CD4-positive, alpha-beta T cell (primary cell): ENCODE measurements around the gene ANKDD1A. TPM values are rescaled to one million over a fixed set of nuclear protein-coding genes. Genes with fewer than 3 reads are reported as not detected.

ENCODE experiments used
- ATAC-seq: fragments of 200-7000 bp; cut with Tn5 transposase; one replicate; pipeline ENCODE4 v1.10.0; 2022; ENCODE audit warnings: mild to moderate bottlenecking; ENCODE audit not compliant: poor library complexity
- CTCF ChIA-PET: fragments of 350-600 bp; sonication (Branson Sonifier 250); formaldehyde crosslinking; loops from one replicate; lab custom pipeline; 2021; ENCODE audit warnings: antibody characterized with exemption, inconsistent platforms; lab: Charles Lee
- POLR2A ChIA-PET: fragments of 350-600 bp; sonication (Branson Sonifier 250); formaldehyde crosslinking; loops from one replicate; lab custom pipeline; 2021; ENCODE audit warnings: antibody characterized with exemption, inconsistent platforms; lab: Charles Lee
- DNase-seq, 14 experiments: peaks; one replicate each; pipeline ENCODE4 v3.0.0-alpha.2; 2013 to 2020; ENCODE audit warnings: mixed read lengths in 2 of 14
- H3K27ac ChIP-seq, 2 donors: one replicate each; pipeline versions ENCODE4 v1.5.1 to v1.7.0; 2013; ENCODE audit warnings: low read length in 2 of 2, low read depth in 1 of 2, mild to moderate bottlenecking in 1 of 2
- H3K27me3 ChIP-seq, 2 experiments: 1 replicate in 1 of 2; 2 replicates in 1 of 2; pipeline versions ENCODE4 v1.6.1 to v1.7.0; 2013; ENCODE audit warnings: low read length in 2 of 2, control low read depth in 1 of 2, mild to moderate bottlenecking in 1 of 2, moderate library complexity in 1 of 2; ENCODE audit not compliant: insufficient read depth in 2 of 2, control insufficient read depth in 1 of 2
- H3K36me3 ChIP-seq: one replicate; pipeline ENCODE4 v1.6.1; 2013; ENCODE audit warnings: low read length, control low read depth; ENCODE audit not compliant: insufficient read depth
- H3K4me1 ChIP-seq: one replicate; pipeline ENCODE4 v1.6.1; 2013; ENCODE audit warnings: low read length, control low read depth; ENCODE audit not compliant: insufficient read depth
- H3K4me3 ChIP-seq: one replicate; pipeline ENCODE4 v1.5.1; 2013; ENCODE audit warnings: mild to moderate bottlenecking, low read length, moderate library complexity
- H3K9me3 ChIP-seq, 2 experiments: 1 replicate in 1 of 2; 2 replicates in 1 of 2; pipeline versions ENCODE4 v1.6.1 to v1.7.0; 2013; ENCODE audit warnings: low read length in 2 of 2, mild to moderate bottlenecking in 2 of 2, control low read depth in 1 of 2, moderate library complexity in 1 of 2; ENCODE audit not compliant: control insufficient read depth in 1 of 2, insufficient read depth in 1 of 2
- H3K27ac Mint-ChIP-seq: one replicate; pipeline ENCODE4 v1.8.0; 2020; ENCODE audit warnings: mixed read lengths
- H3K27me3 Mint-ChIP-seq: one replicate; pipeline ENCODE4 v1.8.0; 2021; ENCODE audit warnings: mixed read lengths
- H3K36me3 Mint-ChIP-seq: one replicate; pipeline ENCODE4 v1.8.0; 2021; ENCODE audit warnings: low read depth, mixed read lengths
- H3K4me1 Mint-ChIP-seq: one replicate; pipeline ENCODE4 v1.8.0; 2021; ENCODE audit warnings: low read depth, mixed read lengths
- H3K4me3 Mint-ChIP-seq: one replicate; pipeline ENCODE4 v1.8.0; 2020; ENCODE audit warnings: mild to moderate bottlenecking, mixed read lengths
- H3K9me3 Mint-ChIP-seq: one replicate; pipeline ENCODE4 v1.8.0; 2020; ENCODE audit warnings: mixed read lengths
- intact Hi-C, 2 experiments: fragments of 100-400 bp; cut with DNase I in 1 of 2; cut with micrococcal nuclease in 1 of 2; formaldehyde crosslinking; loops; one replicate each; pipeline versions ENCODE4 v1.15.1 to v1.9.0; 2023 to 2025; cut with DNase I, micrococcal nuclease
- total RNA-seq, 174 experiments: library from RNA in 2 of 174; stranded (reverse) in 2 of 174; gene quantifications; one replicate each; pipeline ENCODE4 v1.2.3 and lab custom pipeline; 2021 to 2026
- TF ChIP-seq, protein P1 (sequence below): fragments of 200-600 bp; IDR thresholded peaks from one replicate; pipeline ENCODE4 v1.8.0; 2022; ENCODE audit warnings: antibody characterized with exemption, mild to moderate bottlenecking

The ANKDD1A gene
- total RNA-seq, 2 experiments from 2014 or later, result 0.95 to 1.9 TPM

DNA sequence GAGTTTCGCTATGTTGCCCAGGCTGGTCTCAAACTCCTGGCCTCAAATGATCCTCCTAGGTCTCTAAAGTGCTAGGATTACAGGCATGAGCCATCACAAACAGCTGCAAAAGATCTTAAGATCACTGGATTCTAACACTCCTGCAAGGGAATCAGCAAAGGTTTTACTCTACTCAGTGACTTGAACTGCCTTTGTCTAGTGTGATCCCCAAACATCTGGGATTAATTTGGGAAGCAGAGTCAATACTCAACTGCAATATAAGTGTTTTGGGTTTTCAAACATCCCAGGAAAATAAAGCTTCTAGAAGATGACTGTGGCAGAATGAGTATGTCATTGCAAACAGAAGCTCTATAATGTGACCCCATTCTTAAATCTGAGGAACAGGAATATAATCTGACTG lies 70.8 kb downstream of the ANKDD1A start:
- Histone ChIP-seq H3K4me1 (peaks cover 7% of the 10 kb centered on the region), H3K27ac (no peak overlapping the region), H3K27me3 (no peaks in the 10 kb centered on the region), H3K36me3 (peaks cover 41% of the 10 kb centered on the region), H3K9me3 (no peaks in the 10 kb centered on the region), H3K4me3 (no peak overlapping the region)
- TF ChIP-seq, protein P1, sequence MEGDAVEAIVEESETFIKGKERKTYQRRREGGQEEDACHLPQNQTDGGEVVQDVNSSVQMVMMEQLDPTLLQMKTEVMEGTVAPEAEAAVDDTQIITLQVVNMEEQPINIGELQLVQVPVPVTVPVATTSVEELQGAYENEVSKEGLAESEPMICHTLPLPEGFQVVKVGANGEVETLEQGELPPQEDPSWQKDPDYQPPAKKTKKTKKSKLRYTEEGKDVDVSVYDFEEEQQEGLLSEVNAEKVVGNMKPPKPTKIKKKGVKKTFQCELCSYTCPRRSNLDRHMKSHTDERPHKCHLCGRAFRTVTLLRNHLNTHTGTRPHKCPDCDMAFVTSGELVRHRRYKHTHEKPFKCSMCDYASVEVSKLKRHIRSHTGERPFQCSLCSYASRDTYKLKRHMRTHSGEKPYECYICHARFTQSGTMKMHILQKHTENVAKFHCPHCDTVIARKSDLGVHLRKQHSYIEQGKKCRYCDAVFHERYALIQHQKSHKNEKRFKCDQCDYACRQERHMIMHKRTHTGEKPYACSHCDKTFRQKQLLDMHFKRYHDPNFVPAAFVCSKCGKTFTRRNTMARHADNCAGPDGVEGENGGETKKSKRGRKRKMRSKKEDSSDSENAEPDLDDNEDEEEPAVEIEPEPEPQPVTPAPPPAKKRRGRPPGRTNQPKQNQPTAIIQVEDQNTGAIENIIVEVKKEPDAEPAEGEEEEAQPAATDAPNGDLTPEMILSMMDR, result no peak
- no peaks in the 10 kb centered on the region for H3K9me3 Mint-ChIP-seq
- CTCF ChIA-PET, result no interaction called here
- ATAC-seq (no peak), DNase-seq (no peak)
- H3K27me3 Mint-ChIP-seq, result no peaks in the 10 kb centered on the region
- peaks cover 50% of the 10 kb centered on the region for H3K36me3 Mint-ChIP-seq
- H3K4me1 Mint-ChIP-seq, result peaks cover 30% of the 10 kb centered on the region
- no peak overlapping the region for H3K27ac Mint-ChIP-seq
- intact Hi-C loops, result no loop called here
- no peak overlapping the region for H3K4me3 Mint-ChIP-seq
- POLR2A ChIA-PET, result no interaction called here

DNA sequence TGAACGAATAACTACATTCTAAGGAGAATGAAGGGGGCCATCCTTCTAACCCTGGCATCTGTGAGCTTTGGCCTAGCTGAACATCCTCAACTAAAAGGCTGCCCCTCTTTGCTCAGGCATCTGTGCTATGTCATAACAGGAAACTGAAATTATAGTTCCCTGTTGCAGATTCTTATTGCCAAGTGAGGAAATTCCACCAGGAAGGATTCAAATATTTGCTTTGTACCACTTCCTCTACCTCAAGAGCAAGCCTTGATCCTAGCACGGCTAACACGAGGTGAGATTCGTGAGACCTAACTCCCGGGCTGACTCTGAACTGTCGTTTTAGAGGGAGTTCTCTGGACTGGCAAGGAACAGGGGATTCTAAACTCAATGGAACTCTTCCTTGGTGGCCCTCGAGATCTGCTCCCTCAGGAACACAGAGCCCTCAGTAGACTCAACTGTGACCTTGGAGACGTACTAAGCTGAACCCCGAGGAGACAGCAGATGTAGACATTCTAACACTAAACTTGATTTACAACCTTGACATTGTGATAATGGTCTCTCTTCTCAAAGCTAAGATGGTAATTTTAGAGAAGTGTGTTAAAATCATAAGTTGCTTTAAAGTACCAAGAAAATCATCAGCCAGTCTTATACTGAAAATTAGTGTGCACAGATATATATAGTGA lies 73.8 kb downstream of the ANKDD1A start:
- no peaks in the 10 kb centered on the region for H3K27me3 ChIP-seq
- ATAC-seq, result no peak
- CTCF ChIA-PET, result interaction anchor here (0.9 kb wide), 1 partner anchor 150 kb away, joined by 3 read pairs; no protein-coding TSS in a partner anchor
- H3K36me3 ChIP-seq, result peaks cover 19% of the 10 kb centered on the region
- H3K27ac ChIP-seq, result no peak overlapping the region
- Mint-ChIP-seq H3K9me3 (no peaks in the 10 kb centered on the region), H3K27ac (peak overlapping the region; percentile 54), H3K4me1 (peaks cover 56% of the 10 kb centered on the region), H3K4me3 (peak overlapping the region; percentile 50), H3K27me3 (no peaks in the 10 kb centered on the region), H3K36me3 (peaks cover 40% of the 10 kb centered on the region)
- TF ChIP-seq, protein P1, result no peak
- POLR2A ChIA-PET, result interaction anchor here (1.5 kb wide), 1 partner anchor 822 kb away, joined by 5 read pairs; the partner anchor contains the start of gene PPIB
- H3K9me3 ChIP-seq, result no peaks in the 10 kb centered on the region
- H3K4me1 ChIP-seq, result peaks cover 26% of the 10 kb centered on the region
- peak in 2 of 14 experiments; percentile 34 to 38 for DNase-seq
- H3K4me3 ChIP-seq, result no peak overlapping the region
- intact Hi-C loops, result loop anchor here in 1 of 2 experiments (5.0 kb wide), 2 partner anchors 143 to 147 kb away; partner anchors contain the start of genes PDCD7 and PLEKHO2

DNA sequence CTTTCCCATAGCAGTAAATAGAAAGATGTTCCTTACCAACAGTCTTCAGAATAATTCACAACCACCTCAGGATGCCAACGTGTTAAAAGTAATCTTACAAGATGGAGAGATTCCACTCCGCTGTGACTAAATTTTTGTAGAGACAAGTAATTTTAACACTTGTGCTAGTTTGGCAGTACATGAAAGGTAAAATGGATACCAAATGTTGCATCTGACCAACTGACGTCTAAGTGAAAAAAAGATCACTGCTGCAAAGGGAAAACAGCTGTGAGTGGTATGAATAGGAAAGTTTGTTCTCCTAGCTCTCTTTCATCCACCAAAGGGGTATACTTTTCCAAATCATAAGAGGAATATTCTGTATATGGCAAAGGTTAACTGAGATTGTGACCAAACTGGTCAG lies 75.4 kb downstream of the ANKDD1A start:
- intact Hi-C loops, result loop anchor here in 1 of 2 experiments (5.0 kb wide), 2 partner anchors 145 kb away; partner anchors contain the start of genes PDCD7 and PLEKHO2
- Histone ChIP-seq H3K9me3 (no peaks in the 10 kb centered on the region), H3K36me3 (peaks cover 8% of the 10 kb centered on the region), H3K27me3 (no peaks in the 10 kb centered on the region), H3K4me3 (no peak overlapping the region), H3K4me1 (peaks cover 26% of the 10 kb centered on the region), H3K27ac (no peak overlapping the region)
- H3K36me3 Mint-ChIP-seq, result peaks cover 33% of the 10 kb centered on the region
- POLR2A ChIA-PET, result no interaction called here
- H3K27me3 Mint-ChIP-seq, result no peaks in the 10 kb centered on the region
- DNase-seq (no peak), ATAC-seq (no peak)
- no peaks in the 10 kb centered on the region for H3K9me3 Mint-ChIP-seq
- peak overlapping the region; percentile 4 for H3K27ac Mint-ChIP-seq
- CTCF ChIA-PET, result no interaction called here
- TF ChIP-seq, protein P1, result no peak
- peaks cover 60% of the 10 kb centered on the region for H3K4me1 Mint-ChIP-seq
- peak overlapping the region; percentile 68 for H3K4me3 Mint-ChIP-seq
